Smooth muscle cell (in vitro differentiated cells): ENCODE results near the gene ARMCX5. TPM values are rescaled to one million over a fixed set of nuclear protein-coding genes. Genes with fewer than 3 reads are reported as not detected.

Experiments used
- DNase-seq: peaks from one replicate; lab custom pipeline; 2025; ENCODE audit not compliant: unreplicated experiment; lab: John Stamatoyannopoulos, UW
- H2AFZ ChIP-seq: fragments of 200-600 bp; sonication (generic); 2 replicates; pipeline ENCODE4 v1.6.0; 2016; ENCODE audit warnings: antibody characterized with exemption, low read depth, mild to moderate bottlenecking
- H3F3A ChIP-seq: fragments of 200-600 bp; sonication (generic); 2 replicates; pipeline ENCODE4 v1.6.0; 2017; ENCODE audit warnings: antibody characterized with exemption, low read depth
- H3K27ac ChIP-seq: fragments of 200-600 bp; sonication (generic); 2 replicates; pipeline ENCODE4 v1.5.1; 2016; ENCODE audit warnings: low read depth, mild to moderate bottlenecking
- H3K27me3 ChIP-seq: fragments of 200-600 bp; sonication (generic); 2 replicates; pipeline ENCODE4 v1.6.1; 2016; ENCODE audit warnings: low read depth, mild to moderate bottlenecking
- H3K36me3 ChIP-seq: fragments of 200-600 bp; sonication (generic); 2 replicates; pipeline ENCODE4 v1.5.1; 2016; ENCODE audit warnings: low read depth
- H3K4me1 ChIP-seq: fragments of 200-600 bp; sonication (generic); 2 replicates; pipeline ENCODE4 v1.5.1; 2016; ENCODE audit warnings: low read depth
- H3K4me2 ChIP-seq: fragments of 200-600 bp; sonication (generic); 2 replicates; pipeline ENCODE4 v1.6.0; 2016; ENCODE audit warnings: mild to moderate bottlenecking
- H3K4me3 ChIP-seq: fragments of 200-600 bp; sonication (generic); 2 replicates; pipeline ENCODE4 v1.5.1; 2016; ENCODE audit warnings: mild to moderate bottlenecking
- H3K79me2 ChIP-seq: fragments of 200-600 bp; sonication (generic); 2 replicates; pipeline ENCODE4 v1.6.0; 2016; ENCODE audit warnings: low read depth, mild to moderate bottlenecking
- H3K9ac ChIP-seq: fragments of 200-600 bp; sonication (generic); 2 replicates; pipeline ENCODE4 v1.6.0; 2016; ENCODE audit warnings: low read depth
- H3K9me3 ChIP-seq: fragments of 200-600 bp; sonication (generic); replicated peaks from 2 replicates; pipeline ENCODE4 v1.5.1; 2016; ENCODE audit warnings: low read depth
- H4K20me1 ChIP-seq: fragments of 200-600 bp; sonication (generic); 2 replicates; pipeline ENCODE4 v1.6.0; 2016; ENCODE audit warnings: low read depth
- WGBS: methylation state at CpG from one replicate; pipeline ENCODE4 v1.1.7; 2016; ENCODE audit warnings: low lambda C conversion rate; 5-methylcytosine and 5-hydroxymethylcytosine counted together
- polyA plus RNA-seq: library from polyadenylated mRNA; unstranded; fragments of >200 nt; fragmentation: Nextera tagmentation; extraction: Ambion mirVana; gene quantifications from 2 replicates; pipeline ENCODE4 v1.2.1, GENCODE V29; 2016
- total RNA-seq: library from RNA; depleted of rRNA; stranded (reverse); fragments of >200 nt; gene quantifications from 2 replicates; pipeline ENCODE4 v1.2.3, GENCODE V29; 2014
- TF ChIP-seq, protein P1 (sequence below): fragments of 200-600 bp; sonication (generic); IDR thresholded peaks from 2 replicates; pipeline ENCODE4 v1.5.1; 2017; ENCODE audit warnings: borderline replicate concordance, mild to moderate bottlenecking, antibody characterized with exemption; ENCODE audit not compliant: insufficient read depth, poor library complexity, severe bottlenecking

ARMCX5 gene
- total and polyA plus RNA-seq, 2 experiments from 2014 or later, result 5.7 to 12.9 TPM

DNA sequence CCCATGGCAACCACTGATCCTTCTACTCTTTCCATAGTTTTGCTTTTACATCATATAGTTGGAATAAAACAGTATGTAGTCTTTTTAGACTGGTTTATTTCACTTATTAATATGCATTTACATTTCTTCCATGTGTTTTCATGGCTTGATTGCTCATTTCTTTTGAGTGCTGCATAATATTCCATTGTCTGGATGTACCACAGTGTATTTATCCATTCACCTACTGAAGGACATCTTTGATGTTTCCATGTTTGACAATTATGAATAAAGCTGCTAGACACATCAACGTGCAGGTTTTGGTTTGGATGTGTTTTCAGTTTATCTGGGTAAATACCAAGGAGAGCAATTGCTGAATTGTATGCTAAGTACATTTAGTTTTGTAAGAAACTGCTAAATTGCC is 38.2 kb downstream of the ARMCX5 start:
- TF ChIP-seq, protein P1, sequence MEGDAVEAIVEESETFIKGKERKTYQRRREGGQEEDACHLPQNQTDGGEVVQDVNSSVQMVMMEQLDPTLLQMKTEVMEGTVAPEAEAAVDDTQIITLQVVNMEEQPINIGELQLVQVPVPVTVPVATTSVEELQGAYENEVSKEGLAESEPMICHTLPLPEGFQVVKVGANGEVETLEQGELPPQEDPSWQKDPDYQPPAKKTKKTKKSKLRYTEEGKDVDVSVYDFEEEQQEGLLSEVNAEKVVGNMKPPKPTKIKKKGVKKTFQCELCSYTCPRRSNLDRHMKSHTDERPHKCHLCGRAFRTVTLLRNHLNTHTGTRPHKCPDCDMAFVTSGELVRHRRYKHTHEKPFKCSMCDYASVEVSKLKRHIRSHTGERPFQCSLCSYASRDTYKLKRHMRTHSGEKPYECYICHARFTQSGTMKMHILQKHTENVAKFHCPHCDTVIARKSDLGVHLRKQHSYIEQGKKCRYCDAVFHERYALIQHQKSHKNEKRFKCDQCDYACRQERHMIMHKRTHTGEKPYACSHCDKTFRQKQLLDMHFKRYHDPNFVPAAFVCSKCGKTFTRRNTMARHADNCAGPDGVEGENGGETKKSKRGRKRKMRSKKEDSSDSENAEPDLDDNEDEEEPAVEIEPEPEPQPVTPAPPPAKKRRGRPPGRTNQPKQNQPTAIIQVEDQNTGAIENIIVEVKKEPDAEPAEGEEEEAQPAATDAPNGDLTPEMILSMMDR, result no peak
- Histone ChIP-seq H4K20me1 (no peaks in the 10 kb centered on the region), H3K4me2 (no peak overlapping the region), H3K9ac (no peak overlapping the region), H3K9me3 (no peaks in the 10 kb centered on the region), H3K4me1 (no peaks in the 10 kb centered on the region), H2AFZ (no peak overlapping the region), H3K27me3 (no peaks in the 10 kb centered on the region), H3F3A (no peaks in the 10 kb centered on the region), H3K36me3 (no peaks in the 10 kb centered on the region), H3K27ac (no peak overlapping the region), H3K4me3 (no peak overlapping the region), H3K79me2 (no peaks in the 10 kb centered on the region)
- no peak for DNase-seq
- 58% methylated on average over 1 of the region's 1 CpG for WGBS

GRCh38 chrX:102650903-102651241 is 51.6 kb downstream of the ARMCX5 start:
- Histone ChIP-seq H3K9me3 (no peaks in the 10 kb centered on the region), H3K9ac (no peak overlapping the region), H4K20me1 (no peaks in the 10 kb centered on the region), H3K4me2 (peak overlapping the region; percentile 86), H3K27me3 (no peaks in the 10 kb centered on the region), H3K79me2 (no peaks in the 10 kb centered on the region), H3K36me3 (no peaks in the 10 kb centered on the region), H3F3A (no peaks in the 10 kb centered on the region), H3K27ac (no peak overlapping the region), H3K4me1 (no peaks in the 10 kb centered on the region), H3K4me3 (peak overlapping the region; percentile 56), H2AFZ (no peak overlapping the region)
- 49% methylated on average over 22 of the region's 23 CpGs for WGBS
- no peak for DNase-seq
- TF ChIP-seq, protein P1, result no peak

DNA sequence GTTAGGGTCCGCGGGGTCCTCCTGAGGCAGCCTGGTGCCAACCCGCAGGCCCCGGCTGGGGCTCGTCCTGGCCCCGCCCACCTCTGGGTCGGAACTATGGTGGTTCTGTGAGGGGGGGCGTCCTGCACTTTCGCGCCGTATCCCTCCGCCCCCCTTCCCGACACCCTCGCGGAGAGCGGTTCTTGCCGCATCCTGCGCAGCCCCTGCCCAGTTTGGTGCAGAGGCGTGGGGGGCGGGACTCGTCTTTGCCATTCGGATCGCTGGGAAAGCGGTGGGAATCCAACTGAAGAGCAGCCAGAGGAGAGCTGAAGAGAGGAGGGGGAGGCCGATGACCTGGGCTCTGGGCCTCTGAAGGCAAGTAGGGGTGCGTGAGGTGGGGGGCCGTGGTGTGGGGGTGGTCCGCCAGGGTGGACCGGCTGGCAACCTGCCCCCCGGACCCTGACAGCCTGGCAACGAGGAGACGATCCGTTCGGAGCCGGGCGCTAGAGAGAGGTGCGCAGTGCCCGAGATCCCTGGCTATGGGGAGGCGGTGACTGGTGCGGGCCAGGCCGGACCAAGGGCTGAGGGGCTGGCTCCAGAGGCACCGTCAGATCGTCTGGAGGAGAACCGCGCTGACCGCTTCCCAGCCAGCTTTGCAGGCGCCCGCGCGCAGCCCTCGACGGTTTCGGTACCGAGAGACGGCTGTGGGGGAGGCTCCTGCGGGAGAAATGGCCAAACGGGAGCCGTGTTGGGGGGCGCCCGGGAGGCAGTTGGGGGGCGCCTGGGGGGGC is 52.1 kb downstream of the ARMCX5 start, which contains the start of gene GPRASP1:
GPRASP1 (plus strand) TSS at position 242 of the 770 bp plus-strand sequence. CDS start 2,431 bp downstream, outside the sequence.
- H3K79me2 ChIP-seq, result no peaks in the 10 kb centered on the region
- WGBS, result 45% methylated on average over 46 of the region's 61 CpGs
- peak within 1 kb of the TSS; percentile 56 for H3K4me3 ChIP-seq
- no peak within 1 kb of the TSS for H2AFZ ChIP-seq
- H3K36me3 ChIP-seq, result no peaks in the 10 kb centered on the region
- H3F3A ChIP-seq, result no peaks in the 10 kb centered on the region
- no peak within 1 kb of the TSS for H3K9ac ChIP-seq
- no peak within 1 kb of the TSS for H3K27ac ChIP-seq
- H3K9me3 ChIP-seq, result no peaks in the 10 kb centered on the region
- no peaks in the 10 kb centered on the region for H3K27me3 ChIP-seq
- TF ChIP-seq, protein P1, result no peak
- DNase-seq, result peak; percentile 11
- H3K4me2 ChIP-seq, result peak within 1 kb of the TSS; percentile 86
- no peaks in the 10 kb centered on the region for H3K4me1 ChIP-seq
- no peaks in the 10 kb centered on the region for H4K20me1 ChIP-seq
